Psoas muscle (tissue), 8 donors: Measurements from ENCODE around the gene LRRC4C. TPM values are rescaled to one million over a fixed set of nuclear protein-coding genes. Genes with fewer than 3 reads are reported as not detected.

ENCODE experiments used
- ATAC-seq, 4 donors: fragments of 200-7000 bp; cut with Tn5 transposase; one replicate each; pipeline ENCODE4 v1.9.1; 2020; ENCODE audit warnings: moderate library complexity in 3 of 4, mild to moderate bottlenecking in 2 of 4
- DNase-seq, 2 donors: peaks; one replicate each; pipeline ENCODE4 v3.0.0-alpha.2; 2020
- H3K27ac ChIP-seq: fragments of 200-600 bp; one replicate; pipeline ENCODE4 v1.8.0; 2022
- H3K27me3 ChIP-seq, 3 donors: fragments of 200-600 bp in 1 of 3; one replicate each; pipeline versions ENCODE4 v1.6.1 to v1.8.0; 2013 to 2022; ENCODE audit warnings: low read length in 2 of 3, mild to moderate bottlenecking in 2 of 3, moderate library complexity in 1 of 3; ENCODE audit not compliant: insufficient read depth in 3 of 3
- H3K36me3 ChIP-seq, 2 donors: fragments of 200-600 bp in 1 of 2; one replicate each; pipeline versions ENCODE4 v1.6.1 to v1.8.0; 2013 to 2022; ENCODE audit warnings: low read depth in 1 of 2, mild to moderate bottlenecking in 1 of 2, moderate library complexity in 1 of 2; ENCODE audit not compliant: insufficient read depth in 1 of 2
- H3K4me1 ChIP-seq: fragments of 200-600 bp; one replicate; pipeline ENCODE4 v1.8.0; 2022
- H3K4me3 ChIP-seq: fragments of 200-600 bp; one replicate; pipeline ENCODE4 v1.8.0; 2022; ENCODE audit warnings: mild to moderate bottlenecking
- H3K9me3 ChIP-seq: fragments of 200-600 bp; one replicate; pipeline ENCODE4 v1.8.0; 2022
- WGBS, 3 donors: extraction: QIAGEN DNeasy Blood & Tissue Kit; methylation state at CpG; one replicate each; pipeline versions ENCODE4 v1.1.6 to v1.1.7; 2013; 5-methylcytosine and 5-hydroxymethylcytosine counted together
- intact Hi-C, 2 donors: fragments of 100-400 bp; cut with DNase I; formaldehyde crosslinking; loops; one replicate each; pipeline versions ENCODE4 v1.11.0 to v1.14.2; 2022
- polyA plus RNA-seq, 3 donors: library from polyadenylated mRNA; stranded (reverse); fragments of 200-250 nt; gene quantifications; one replicate each; pipeline ENCODE4 v1.2.3, GENCODE V29; 2013
- total RNA-seq, 4 donors: library from RNA; stranded (reverse); fragmentation: NEBNext Ultra II Directional in 2 of 4; extraction: Animal tissue kit (Norgen Biotek cat#: 25700) in 2 of 4; gene quantifications; one replicate each; pipeline versions ENCODE4 v1.2.1 to v1.2.4, GENCODE V29; 2021 to 2023
- TF ChIP-seq, protein P1 (sequence below): fragments of 200-600 bp; IDR thresholded peaks from one replicate; pipeline ENCODE4 v1.8.0; 2022; ENCODE audit warnings: antibody characterized with exemption
- donor health status: healthy with polysubstance abuse.
- donor health status: DM: no; HTN: no; CAD: no; lungs with moderate emphysema.
- donor health status: Bipolar disorder and iron deficiency.
- donor health status: healthy.
- donor health status: DM: yes; HTN: yes; CAD: no.
- donor health status: DM: no; HTN: no; CAD: no.
- donor health status: DM: no; HTN: no; CAD: no.
- donor health status: DM: yes; HTN: yes; CAD: no.

The LRRC4C gene
- total and polyA plus RNA-seq, 7 donors, result 0.04 to 0.34 (median 0.12) TPM; not detected in 1

DNA sequence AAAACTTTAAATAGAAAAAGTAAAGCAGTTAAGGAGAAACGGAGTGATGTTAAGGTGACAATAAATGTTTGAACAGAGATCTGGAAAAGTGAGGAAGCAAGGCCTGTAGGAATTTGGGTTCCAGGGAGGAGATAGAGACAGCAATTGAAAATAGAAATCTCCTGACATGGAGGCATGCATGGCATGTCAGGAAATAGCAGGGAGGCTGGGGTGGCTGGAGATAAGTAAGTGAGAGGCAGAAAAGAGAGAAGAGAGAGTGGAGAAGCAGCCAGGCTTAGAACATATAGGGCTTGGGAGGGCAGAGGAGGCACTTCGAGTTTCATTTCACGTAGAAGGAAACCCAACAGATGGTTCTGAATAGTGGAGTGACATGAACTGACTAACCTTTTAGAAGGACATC is 185.5 kb downstream of the LRRC4C start:
- ATAC-seq (no peak), DNase-seq (no peak)
- 64 to 85% (median 83%) methylated on average over 3 of the region's 3 CpGs for WGBS, 3 donors

DNA sequence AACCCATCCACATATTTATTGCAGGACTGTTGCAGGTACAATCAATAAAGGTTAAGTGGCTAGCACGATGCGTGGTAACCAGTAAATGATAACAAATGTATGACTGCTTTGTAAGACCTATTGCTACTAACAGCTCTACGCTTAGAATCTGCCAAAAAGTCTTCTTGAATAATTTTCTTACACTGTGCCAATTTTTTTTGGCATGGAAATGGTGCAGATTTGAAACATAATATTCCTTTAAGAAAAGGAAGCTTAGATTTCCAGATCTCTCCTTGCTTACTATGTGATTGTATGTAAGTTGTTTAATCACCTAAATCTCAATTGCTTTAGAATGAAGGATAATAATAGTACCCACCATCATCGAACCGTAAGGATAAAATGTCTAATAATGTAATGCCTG is 192.0 kb downstream of the LRRC4C start:
- TF ChIP-seq, protein P1, sequence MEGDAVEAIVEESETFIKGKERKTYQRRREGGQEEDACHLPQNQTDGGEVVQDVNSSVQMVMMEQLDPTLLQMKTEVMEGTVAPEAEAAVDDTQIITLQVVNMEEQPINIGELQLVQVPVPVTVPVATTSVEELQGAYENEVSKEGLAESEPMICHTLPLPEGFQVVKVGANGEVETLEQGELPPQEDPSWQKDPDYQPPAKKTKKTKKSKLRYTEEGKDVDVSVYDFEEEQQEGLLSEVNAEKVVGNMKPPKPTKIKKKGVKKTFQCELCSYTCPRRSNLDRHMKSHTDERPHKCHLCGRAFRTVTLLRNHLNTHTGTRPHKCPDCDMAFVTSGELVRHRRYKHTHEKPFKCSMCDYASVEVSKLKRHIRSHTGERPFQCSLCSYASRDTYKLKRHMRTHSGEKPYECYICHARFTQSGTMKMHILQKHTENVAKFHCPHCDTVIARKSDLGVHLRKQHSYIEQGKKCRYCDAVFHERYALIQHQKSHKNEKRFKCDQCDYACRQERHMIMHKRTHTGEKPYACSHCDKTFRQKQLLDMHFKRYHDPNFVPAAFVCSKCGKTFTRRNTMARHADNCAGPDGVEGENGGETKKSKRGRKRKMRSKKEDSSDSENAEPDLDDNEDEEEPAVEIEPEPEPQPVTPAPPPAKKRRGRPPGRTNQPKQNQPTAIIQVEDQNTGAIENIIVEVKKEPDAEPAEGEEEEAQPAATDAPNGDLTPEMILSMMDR, result no peak
- 58 to 72% (median 68%) methylated on average over 5 of the region's 5 CpGs for WGBS, 3 donors
- Histone ChIP-seq H3K27me3 (no peaks in the 10 kb centered on the region), H3K27ac (no peak overlapping the region), H3K9me3 (no peaks in the 10 kb centered on the region), H3K4me3 (no peak overlapping the region), H3K36me3 (no peaks in the 10 kb centered on the region), H3K4me1 (no peaks in the 10 kb centered on the region)
- ATAC-seq (no peak), DNase-seq (no peak)
- intact Hi-C loops, result no loop called here

More for the DNA sequence above, 185.5 kb downstream of the LRRC4C start:
- Histone ChIP-seq H3K4me3 (no peak overlapping the region), H3K9me3 (no peaks in the 10 kb centered on the region), H3K27ac (no peak overlapping the region), H3K27me3 (no peaks in the 10 kb centered on the region), H3K36me3 (no peaks in the 10 kb centered on the region), H3K4me1 (no peaks in the 10 kb centered on the region)
- intact Hi-C loops, result no loop called here
- TF ChIP-seq, protein P1, result no peak

DNA sequence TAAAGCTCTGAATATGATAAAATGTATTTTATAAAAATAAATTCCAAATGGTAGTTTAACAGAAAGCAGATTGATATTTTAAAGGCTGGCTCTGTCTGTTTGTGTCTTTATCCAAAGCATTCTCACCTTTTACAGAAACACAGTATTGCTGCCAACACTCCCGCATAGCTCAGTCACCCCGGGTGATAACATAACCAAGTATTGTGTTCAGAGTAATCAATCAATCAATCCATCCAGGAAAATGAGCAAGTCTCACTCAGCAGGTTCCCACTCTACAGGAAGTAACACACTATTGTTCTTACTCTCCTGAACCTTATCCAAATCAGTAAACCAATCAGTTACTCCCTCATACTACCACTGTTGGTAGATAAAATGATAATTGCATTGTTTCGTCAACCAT is 203.4 kb downstream of the LRRC4C start:
- ATAC-seq (no peak), DNase-seq (no peak)
- no peaks in the 10 kb centered on the region for H3K27me3 ChIP-seq
- no peaks in the 10 kb centered on the region for H3K9me3 ChIP-seq
- H3K4me3 ChIP-seq, result no peak overlapping the region
- H3K36me3 ChIP-seq, result no peaks in the 10 kb centered on the region
- WGBS, 3 donors, result 55 to 57% (median 57%) methylated on average over 3 of the region's 3 CpGs
- TF ChIP-seq, protein P1, result no peak
- no peaks in the 10 kb centered on the region for H3K4me1 ChIP-seq
- no peak overlapping the region for H3K27ac ChIP-seq
- intact Hi-C loops, result no loop called here

DNA sequence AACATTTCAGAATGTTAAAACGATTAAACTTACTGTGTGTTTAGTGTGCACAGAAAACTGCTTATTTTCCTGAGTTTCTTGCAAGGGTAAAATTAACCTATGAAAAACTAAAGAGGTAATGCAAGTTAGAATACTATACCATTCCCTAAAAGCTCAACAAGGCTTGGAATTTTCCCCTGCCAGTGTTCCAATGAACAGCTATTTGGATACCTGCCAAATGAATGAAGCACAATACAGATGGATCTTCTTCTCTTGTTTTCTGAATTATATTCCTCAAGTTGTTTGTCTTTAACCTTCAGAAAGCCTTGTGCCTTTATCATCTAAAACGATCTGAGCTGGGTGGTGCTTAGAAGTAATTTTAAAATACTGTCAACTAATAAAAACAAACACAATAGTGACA is 204.5 kb downstream of the LRRC4C start:
- 41 to 46% (median 44%) methylated on average over 2 of the region's 2 CpGs for WGBS, 3 donors
- Histone ChIP-seq H3K4me3 (no peak overlapping the region), H3K36me3 (no peaks in the 10 kb centered on the region), H3K9me3 (no peaks in the 10 kb centered on the region), H3K4me1 (no peaks in the 10 kb centered on the region), H3K27ac (no peak overlapping the region), H3K27me3 (no peaks in the 10 kb centered on the region)
- TF ChIP-seq, protein P1, result no peak
- ATAC-seq (no peak), DNase-seq (no peak)
- intact Hi-C loops, result no loop called here

DNA sequence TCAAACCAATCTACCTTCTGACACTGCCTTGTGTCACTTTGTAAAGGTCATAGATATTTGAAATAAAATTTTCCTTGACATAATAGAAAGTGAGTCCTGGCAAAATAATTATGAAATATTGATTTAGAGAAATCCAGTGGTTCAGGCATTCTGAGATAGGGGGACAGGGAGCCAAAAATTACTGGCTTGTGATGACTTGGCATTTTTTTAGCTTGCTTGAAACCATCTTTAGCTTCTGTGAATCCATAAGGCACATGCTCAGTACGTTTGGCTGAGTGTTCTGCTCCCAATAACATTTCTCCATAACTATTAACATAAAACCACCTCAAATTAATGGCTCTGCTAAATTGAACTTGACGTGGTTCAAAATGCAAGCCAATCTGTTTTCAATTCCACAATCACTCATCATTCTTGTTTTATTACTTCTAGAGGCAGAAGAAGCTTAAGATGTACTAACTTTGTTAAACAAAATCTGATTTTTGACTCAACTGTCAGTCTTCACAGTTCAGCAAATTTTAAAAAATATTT is 209.0 kb downstream of the LRRC4C start:
- Histone ChIP-seq H3K4me1 (no peaks in the 10 kb centered on the region), H3K36me3 (no peaks in the 10 kb centered on the region), H3K27me3 (no peaks in the 10 kb centered on the region), H3K9me3 (no peaks in the 10 kb centered on the region), H3K4me3 (no peak overlapping the region), H3K27ac (no peak overlapping the region)
- no peak for DNase-seq
- ATAC-seq, result no peak
- TF ChIP-seq, protein P1, result no peak
- WGBS, 3 donors, result 19 to 36% (median 31%) methylated on average over 2 of the region's 2 CpGs
- intact Hi-C loops, result no loop called here
